ENCODE results near the gene SMAD5. TPM values are rescaled to one million over a fixed set of nuclear protein-coding genes. Genes with fewer than 3 reads are reported as not detected.

Gene SMAD5
- total RNA-seq, 1 donor from 2014 or later: 17.9 TPM

DNA sequence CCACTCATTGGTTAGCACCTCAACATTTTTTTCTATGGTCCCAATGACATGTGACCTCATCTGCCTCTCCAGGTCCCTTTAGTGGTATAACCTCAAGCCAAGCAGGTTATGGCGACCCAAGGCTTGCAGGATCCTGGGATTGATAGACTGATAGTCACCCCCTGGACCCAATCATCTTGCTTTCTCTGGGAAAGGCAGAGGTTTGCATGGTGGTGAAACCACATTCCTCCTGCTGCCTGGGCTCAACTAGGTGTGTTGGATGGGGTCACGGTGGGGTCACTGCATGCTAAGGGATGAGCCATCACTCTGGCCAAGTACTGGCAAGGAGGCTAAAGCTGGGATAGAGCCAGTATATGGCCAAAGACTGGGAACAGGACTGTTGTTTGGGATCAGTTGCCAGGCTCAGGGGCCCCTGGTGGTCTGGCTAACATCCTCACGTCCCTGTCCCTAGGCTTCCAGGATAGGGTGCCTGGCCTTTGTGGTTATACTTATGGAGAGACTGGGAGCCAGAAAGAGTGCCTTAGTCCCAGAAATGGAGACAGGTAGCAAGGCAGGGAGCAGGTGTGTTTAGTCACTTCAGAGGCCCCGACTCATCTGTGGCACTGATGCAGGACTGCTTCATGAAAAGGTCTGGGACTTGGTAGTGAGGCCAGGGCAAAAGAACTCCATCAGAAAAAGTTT, 65.0 kb downstream of the SMAD5 start:
- Mint-ChIP-seq H3K9me3 (no peaks in the 10 kb centered on the region), H3K4me3 (no peak overlapping the region)

DNA sequence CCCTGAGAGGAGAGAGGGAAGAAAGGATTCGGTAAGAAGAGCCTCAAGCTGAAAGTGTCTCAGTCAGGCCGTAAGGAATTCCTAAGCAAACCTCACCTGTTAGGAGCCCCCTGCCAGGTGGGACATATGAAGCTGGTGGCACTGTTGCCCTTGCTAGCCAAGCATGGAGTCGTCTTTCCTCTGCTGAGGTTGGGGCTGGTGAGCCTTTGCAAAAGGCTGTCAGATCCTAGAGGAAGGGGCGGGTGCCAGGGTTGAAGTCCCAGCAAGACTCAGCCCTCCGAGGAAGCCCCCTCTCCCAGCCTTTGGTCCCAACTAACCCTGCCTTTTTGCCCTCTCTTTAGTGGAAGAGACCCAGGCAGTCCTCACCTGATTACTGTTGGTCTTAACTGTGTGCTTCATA, 65.8 kb downstream of the SMAD5 start:
- Mint-ChIP-seq H3K27ac (no peak overlapping the region), H3K4me3 (no peak overlapping the region), H3K27me3 (ENCODE audit: insufficient read depth) (peaks cover 17% of the 10 kb centered on the region), H3K9me3 (no peaks in the 10 kb centered on the region), H3K36me3 (ENCODE audit: low read depth) (no peaks in the 10 kb centered on the region), H3K4me1 (ENCODE audit: low read depth) (no peaks in the 10 kb centered on the region)
- DNase-seq (ENCODE audit: low spot score): no peak
- intact Hi-C loops (cut with micrococcal nuclease): no loop called here

More for the DNA sequence above, 65.0 kb downstream of the SMAD5 start:
- Mint-ChIP-seq H3K27ac (no peak overlapping the region), H3K4me1 (ENCODE audit: low read depth) (no peaks in the 10 kb centered on the region), H3K27me3 (ENCODE audit: insufficient read depth) (peaks cover 12% of the 10 kb centered on the region), H3K36me3 (ENCODE audit: low read depth) (no peaks in the 10 kb centered on the region)
- intact Hi-C loops (cut with micrococcal nuclease): no loop called here
- DNase-seq (ENCODE audit: low spot score): no peak

DNA sequence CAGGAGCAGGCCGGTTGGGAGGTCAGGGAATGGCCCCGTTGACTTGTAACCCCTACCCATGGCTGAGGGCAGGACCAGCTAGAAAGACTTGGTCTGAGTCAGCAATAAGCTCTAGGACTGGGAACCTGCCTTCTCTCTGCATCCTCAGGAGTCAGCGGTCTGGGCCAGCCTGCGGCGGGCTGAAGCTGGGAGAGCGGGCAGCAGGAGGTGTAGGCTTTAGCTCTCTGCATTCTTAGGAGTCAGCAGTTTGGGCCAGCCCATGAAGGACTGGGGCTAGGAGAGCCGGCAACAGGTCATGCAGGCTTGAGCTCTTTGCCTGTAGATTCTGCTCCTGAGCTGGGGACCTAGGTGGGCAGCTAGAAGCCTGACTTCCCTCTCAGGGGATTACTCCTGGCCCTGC, 66.8 kb downstream of the SMAD5 start:
- no peak for DNase-seq (ENCODE audit: low spot score)
- Mint-ChIP-seq H3K27me3 (ENCODE audit: insufficient read depth) (peaks cover 16% of the 10 kb centered on the region), H3K4me1 (ENCODE audit: low read depth) (no peaks in the 10 kb centered on the region), H3K36me3 (ENCODE audit: low read depth) (no peaks in the 10 kb centered on the region), H3K9me3 (no peaks in the 10 kb centered on the region), H3K27ac (no peak overlapping the region), H3K4me3 (no peak overlapping the region)
- intact Hi-C loops (cut with micrococcal nuclease): no loop called here

DNA sequence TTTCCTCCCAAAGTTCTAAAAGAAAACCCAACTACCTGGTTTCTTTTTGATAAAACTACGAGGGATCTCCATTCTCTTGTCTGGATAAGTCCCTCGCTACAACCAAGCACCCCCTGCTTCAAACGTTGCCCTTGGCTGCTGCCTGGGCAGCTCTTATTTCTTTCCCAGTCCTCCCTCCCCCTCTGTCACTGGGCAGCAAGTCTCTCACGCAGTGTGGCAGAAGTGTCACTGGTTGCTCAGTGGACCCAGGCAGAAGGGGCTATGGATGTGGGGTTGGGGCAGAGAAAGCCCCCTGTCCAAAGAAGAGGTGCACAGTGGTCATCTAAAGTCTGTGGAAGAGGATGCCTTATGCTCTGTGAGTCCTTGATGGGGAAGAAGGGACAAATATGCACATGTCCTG, 67.5 kb downstream of the SMAD5 start:
- no peak for DNase-seq (ENCODE audit: low spot score)
- Mint-ChIP-seq H3K4me1 (ENCODE audit: low read depth) (no peaks in the 10 kb centered on the region), H3K4me3 (no peak overlapping the region), H3K9me3 (no peaks in the 10 kb centered on the region), H3K36me3 (ENCODE audit: low read depth) (no peaks in the 10 kb centered on the region), H3K27me3 (ENCODE audit: insufficient read depth) (peaks cover 18% of the 10 kb centered on the region), H3K27ac (no peak overlapping the region)
- intact Hi-C loops (cut with micrococcal nuclease): no loop called here

DNA sequence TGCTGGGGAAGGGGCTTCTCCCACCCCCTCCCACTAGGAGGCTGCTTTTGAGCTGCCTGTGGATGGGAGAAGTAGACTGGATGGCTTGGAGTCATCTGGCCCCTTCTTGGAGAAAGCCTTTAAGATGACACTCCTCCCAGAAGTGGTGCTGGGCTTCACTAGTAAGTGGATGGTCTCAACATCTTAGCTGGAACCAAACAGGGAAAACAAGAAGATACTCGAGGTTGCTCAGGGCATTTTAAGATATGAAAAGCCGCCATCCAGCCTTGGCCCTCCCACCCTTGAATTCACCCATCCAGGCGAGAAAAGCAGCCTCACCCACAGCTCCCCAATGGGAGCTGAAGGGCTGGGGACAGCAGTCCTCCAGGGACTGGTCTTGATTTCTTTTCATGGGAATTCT, 68.1 kb downstream of the SMAD5 start:
- intact Hi-C loops (cut with micrococcal nuclease): no loop called here
- H3K36me3 Mint-ChIP-seq (ENCODE audit: low read depth): no peaks in the 10 kb centered on the region
- DNase-seq (ENCODE audit: low spot score): no peak
- H3K27ac Mint-ChIP-seq: no peak overlapping the region
- H3K4me3 Mint-ChIP-seq: no peak overlapping the region
- no peaks in the 10 kb centered on the region for H3K4me1 Mint-ChIP-seq (ENCODE audit: low read depth)
- no peaks in the 10 kb centered on the region for H3K9me3 Mint-ChIP-seq
- peaks cover 17% of the 10 kb centered on the region for H3K27me3 Mint-ChIP-seq (ENCODE audit: insufficient read depth)

DNA sequence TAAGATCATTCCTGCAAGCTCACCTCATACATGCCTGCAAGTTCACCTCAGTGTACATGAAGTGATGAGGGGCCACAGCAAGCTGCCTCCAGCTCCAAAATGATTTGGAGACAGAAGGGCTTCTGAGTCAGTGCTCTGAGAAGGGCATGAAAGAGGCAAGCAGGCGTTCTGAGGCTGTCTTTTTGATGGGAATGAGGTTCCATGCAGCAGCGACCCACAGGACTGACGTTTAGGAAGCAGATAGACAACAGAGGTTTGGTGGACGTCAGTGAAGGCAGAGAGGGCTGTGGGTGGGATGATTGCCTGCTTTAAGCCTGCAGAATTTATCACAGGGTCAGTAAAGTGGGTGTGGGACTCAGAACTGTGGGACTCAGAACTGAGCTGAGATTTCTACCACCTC, 69.2 kb downstream of the SMAD5 start:
- Mint-ChIP-seq H3K27me3 (ENCODE audit: insufficient read depth) (peaks cover 16% of the 10 kb centered on the region), H3K36me3 (ENCODE audit: low read depth) (no peaks in the 10 kb centered on the region), H3K4me3 (no peak overlapping the region), H3K9me3 (no peaks in the 10 kb centered on the region), H3K27ac (no peak overlapping the region), H3K4me1 (ENCODE audit: low read depth) (no peaks in the 10 kb centered on the region)
- intact Hi-C loops (cut with micrococcal nuclease): no loop called here
- DNase-seq (ENCODE audit: low spot score): no peak

DNA sequence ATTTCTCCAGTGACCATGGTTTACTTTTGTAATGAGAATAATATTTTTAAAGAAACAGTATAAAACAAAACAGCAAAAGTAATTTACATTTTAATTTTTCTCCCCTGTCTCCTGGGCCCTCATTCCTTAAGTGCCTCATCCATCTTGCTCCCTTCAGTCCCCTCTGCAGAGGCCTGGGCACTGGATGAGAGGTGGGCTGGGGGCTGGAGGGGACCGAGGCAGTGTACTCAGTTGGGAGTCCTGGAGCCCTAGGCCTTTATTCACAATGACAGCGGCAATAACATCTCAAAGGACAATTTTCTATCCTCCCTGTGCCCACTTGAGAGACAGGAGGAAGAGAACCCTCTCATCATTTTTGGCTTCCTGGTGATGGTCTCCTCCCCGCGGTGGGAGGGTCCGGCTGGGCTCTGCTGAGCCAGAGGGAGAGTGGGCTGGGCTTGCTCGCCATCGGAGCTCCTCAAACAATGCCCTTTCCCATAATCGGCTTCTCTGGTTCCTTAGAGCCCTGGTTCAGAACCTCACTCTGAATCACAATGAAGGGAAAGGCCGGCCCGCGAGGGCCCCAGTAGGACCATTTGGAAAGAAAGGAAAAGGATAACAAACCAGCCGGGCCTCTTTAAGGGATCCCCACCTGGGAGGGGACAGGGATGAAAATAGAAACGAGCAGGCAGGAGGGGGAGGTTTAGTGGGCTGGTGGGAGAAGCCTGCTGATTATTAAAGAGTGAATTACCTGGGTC, 70.0 kb downstream of the SMAD5 start:
- intact Hi-C loops (cut with micrococcal nuclease): no loop called here
- no peak overlapping the region for H3K27ac Mint-ChIP-seq
- DNase-seq (ENCODE audit: low spot score): no peak
- H3K4me1 Mint-ChIP-seq (ENCODE audit: low read depth): no peaks in the 10 kb centered on the region
- H3K4me3 Mint-ChIP-seq: no peak overlapping the region
- peaks cover 13% of the 10 kb centered on the region for H3K27me3 Mint-ChIP-seq (ENCODE audit: insufficient read depth)
- H3K9me3 Mint-ChIP-seq: no peaks in the 10 kb centered on the region
- H3K36me3 Mint-ChIP-seq (ENCODE audit: low read depth): no peaks in the 10 kb centered on the region

DNA sequence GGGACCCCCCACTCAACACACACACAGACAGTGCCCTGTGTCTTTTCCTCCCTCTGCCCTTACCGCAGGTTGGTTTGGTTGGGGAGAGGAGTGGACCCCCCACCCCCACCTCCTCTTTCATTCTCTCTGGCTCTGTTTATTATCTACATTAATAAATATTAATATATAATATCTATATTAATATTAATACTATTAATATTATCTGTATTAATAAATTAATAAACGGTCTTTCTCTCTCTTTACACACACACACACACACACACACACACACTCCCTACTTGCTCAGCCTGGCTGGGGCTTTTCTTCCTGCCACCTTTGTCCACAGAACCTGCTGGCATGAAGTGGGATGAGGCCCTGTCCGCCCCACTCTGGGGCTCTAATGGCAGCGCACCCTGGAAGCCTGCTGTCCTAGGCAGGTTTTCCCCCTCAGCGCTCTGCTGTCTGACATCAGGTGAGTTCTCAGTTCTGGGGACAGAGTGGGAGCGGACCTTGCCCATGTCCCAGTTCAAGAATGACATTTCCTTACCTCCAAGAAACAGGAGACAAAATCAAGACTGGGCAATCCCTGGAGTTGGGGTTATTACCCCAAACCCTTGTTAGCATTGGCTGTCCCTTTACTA, 70.8 kb downstream of the SMAD5 start:
- intact Hi-C loops (cut with micrococcal nuclease): no loop called here
- Mint-ChIP-seq H3K9me3 (no peaks in the 10 kb centered on the region), H3K4me3 (no peak overlapping the region), H3K27ac (no peak overlapping the region), H3K4me1 (ENCODE audit: low read depth) (no peaks in the 10 kb centered on the region), H3K36me3 (ENCODE audit: low read depth) (no peaks in the 10 kb centered on the region), H3K27me3 (ENCODE audit: insufficient read depth) (peaks cover 14% of the 10 kb centered on the region)
- no peak for DNase-seq (ENCODE audit: low spot score)

DNA sequence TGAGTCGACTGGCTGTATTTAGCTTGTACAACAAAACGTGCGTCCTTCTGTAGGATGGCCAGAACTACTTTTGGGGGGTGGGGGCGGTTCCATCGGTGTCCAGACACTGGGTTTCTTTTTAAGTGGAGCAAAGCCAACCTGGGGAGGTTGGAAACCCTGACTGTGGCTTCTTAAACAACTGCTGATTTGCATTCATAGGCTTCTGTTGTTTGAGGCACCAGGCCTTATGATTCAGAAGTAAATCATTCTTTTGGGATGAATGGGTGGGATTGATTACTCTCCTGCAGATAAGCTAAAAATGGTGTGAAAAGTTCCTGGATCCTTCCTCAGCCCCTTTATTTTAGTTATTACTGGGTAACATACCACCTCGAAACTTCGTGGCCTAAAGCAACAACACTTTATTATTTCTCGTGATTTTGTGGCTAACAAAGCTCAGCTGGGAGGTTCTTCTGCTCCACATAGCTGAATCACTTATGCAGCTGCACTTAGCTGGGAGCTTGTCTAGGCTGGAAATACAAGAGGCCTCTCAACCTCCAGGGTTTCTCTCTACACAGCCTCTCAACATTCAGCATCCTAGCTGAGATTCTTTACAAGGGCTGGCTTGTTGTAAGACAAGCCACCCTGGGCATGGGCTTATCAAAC, 72.5 kb downstream of the SMAD5 start:
- Mint-ChIP-seq H3K27ac (no peak overlapping the region), H3K9me3 (no peaks in the 10 kb centered on the region), H3K36me3 (ENCODE audit: low read depth) (no peaks in the 10 kb centered on the region), H3K27me3 (ENCODE audit: insufficient read depth) (peaks cover 16% of the 10 kb centered on the region), H3K4me3 (no peak overlapping the region), H3K4me1 (ENCODE audit: low read depth) (no peaks in the 10 kb centered on the region)
- DNase-seq (ENCODE audit: low spot score): no peak
- intact Hi-C loops (cut with micrococcal nuclease): no loop called here

DNA sequence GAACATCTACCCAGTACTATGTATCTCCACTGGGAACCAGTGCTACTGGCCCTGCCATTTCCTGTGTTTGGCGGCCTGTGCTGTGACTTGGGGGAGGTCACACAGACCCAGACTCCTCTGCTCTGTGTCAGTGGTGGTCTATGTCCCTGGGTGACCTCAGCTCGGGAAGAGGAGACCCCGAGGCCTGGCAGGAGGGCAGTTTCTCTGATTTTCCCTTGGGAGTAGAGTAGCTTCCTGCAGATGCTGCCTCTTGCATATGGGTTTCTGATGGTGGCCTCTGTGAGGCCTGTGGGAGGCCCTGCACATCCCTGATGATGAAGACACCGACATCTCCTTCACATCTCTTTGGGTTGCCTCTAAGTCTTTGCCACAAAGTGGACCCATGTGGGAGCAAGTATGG, 73.3 kb downstream of the SMAD5 start:
- Mint-ChIP-seq H3K4me1 (ENCODE audit: low read depth) (no peaks in the 10 kb centered on the region), H3K36me3 (ENCODE audit: low read depth) (no peaks in the 10 kb centered on the region), H3K27ac (no peak overlapping the region), H3K9me3 (no peaks in the 10 kb centered on the region), H3K4me3 (no peak overlapping the region), H3K27me3 (ENCODE audit: insufficient read depth) (peaks cover 16% of the 10 kb centered on the region)
- DNase-seq (ENCODE audit: low spot score): no peak
- intact Hi-C loops (cut with micrococcal nuclease): no loop called here

DNA sequence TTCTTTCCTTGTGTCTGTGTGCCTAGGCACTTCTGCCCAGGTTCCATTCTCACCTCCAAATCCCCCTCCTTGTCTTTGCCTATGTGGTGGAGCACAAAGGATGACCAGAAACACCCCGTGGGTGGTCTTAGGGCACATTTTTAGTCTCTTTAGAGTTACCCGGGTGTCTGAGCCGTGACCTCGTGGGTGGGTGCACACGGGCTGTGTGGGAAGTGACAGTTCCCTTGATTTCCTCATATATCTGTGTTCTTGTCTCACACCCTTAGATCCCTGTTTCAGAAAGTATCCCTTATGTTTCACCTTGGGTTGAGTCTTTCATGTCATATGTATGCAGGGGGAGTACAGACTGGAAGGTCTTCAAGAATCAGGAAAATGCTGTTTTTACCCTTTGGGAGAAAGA, 73.7 kb downstream of the SMAD5 start:
- H3K36me3 Mint-ChIP-seq (ENCODE audit: low read depth): no peaks in the 10 kb centered on the region
- H3K27me3 Mint-ChIP-seq (ENCODE audit: insufficient read depth): peaks cover 16% of the 10 kb centered on the region
- intact Hi-C loops (cut with micrococcal nuclease): no loop called here
- no peaks in the 10 kb centered on the region for H3K9me3 Mint-ChIP-seq
- no peaks in the 10 kb centered on the region for H3K4me1 Mint-ChIP-seq (ENCODE audit: low read depth)
- no peak overlapping the region for H3K27ac Mint-ChIP-seq
- no peak overlapping the region for H3K4me3 Mint-ChIP-seq
- no peak for DNase-seq (ENCODE audit: low spot score)

DNA sequence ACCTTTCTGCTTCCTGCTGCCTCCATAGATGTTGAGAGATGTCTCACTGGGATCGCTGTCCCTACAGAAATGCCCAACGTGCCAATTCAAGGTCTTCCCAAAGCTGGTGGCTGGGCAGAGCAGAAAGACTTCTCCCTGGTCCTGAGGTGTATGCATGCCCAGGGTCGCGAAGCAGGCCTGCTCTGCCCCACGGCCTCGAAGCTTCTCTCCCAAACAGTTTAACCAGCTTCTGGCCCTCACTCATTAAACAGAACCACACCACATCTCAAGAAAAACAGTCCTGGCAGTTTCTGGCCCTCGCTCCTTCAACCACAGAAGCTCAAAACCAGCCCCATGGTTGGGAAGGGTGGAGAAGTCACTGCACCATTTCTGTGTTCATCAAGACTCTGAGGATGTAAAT, 75.0 kb downstream of the SMAD5 start:
- intact Hi-C loops (cut with micrococcal nuclease): no loop called here
- H3K4me3 Mint-ChIP-seq: no peak overlapping the region
- H3K27me3 Mint-ChIP-seq (ENCODE audit: insufficient read depth): peaks cover 14% of the 10 kb centered on the region
- H3K36me3 Mint-ChIP-seq (ENCODE audit: low read depth): no peaks in the 10 kb centered on the region
- DNase-seq (ENCODE audit: low spot score): no peak
- H3K9me3 Mint-ChIP-seq: no peaks in the 10 kb centered on the region
- no peaks in the 10 kb centered on the region for H3K4me1 Mint-ChIP-seq (ENCODE audit: low read depth)
- no peak overlapping the region for H3K27ac Mint-ChIP-seq

DNA sequence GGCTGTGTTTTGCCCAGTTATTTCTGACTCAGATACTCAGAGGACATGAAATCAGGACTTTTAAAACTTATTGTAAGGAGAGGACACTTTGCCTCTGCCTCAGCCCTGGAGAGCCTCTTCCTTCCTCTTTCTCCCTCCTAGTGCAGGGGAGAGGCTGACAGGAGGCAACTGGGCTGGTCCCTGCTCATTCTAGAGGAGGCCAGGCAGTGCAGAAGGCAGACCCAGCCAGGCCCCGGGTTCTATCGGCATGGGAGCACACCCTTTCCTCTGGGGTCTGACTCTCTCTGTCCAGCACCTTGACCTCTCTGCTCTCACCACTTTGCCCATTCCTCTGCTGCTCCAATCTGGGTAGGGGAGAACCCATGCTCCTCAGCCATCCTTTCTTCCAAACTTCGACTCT, 76.3 kb downstream of the SMAD5 start:
- Mint-ChIP-seq H3K27me3 (ENCODE audit: insufficient read depth) (peaks cover 9% of the 10 kb centered on the region), H3K27ac (no peak overlapping the region), H3K9me3 (no peaks in the 10 kb centered on the region), H3K4me1 (ENCODE audit: low read depth) (no peaks in the 10 kb centered on the region), H3K4me3 (no peak overlapping the region), H3K36me3 (ENCODE audit: low read depth) (no peaks in the 10 kb centered on the region)
- no peak for DNase-seq (ENCODE audit: low spot score)
- intact Hi-C loops (cut with micrococcal nuclease): no loop called here

Measured in activated T-helper 1 cell treated with anti-CD3 and anti-CD28 coated beads, Interleukin-12 subunit alpha, Interleukin-12 subunit beta, Interleukin-2, Interleukin-4 antibody, amounts not matched to agents 30 ng/mL and 10 ng/mL and 1 ng/mL, durations not matched to agents 14 hours and 24 hours and 36 hours (primary cell).